HG03439 (cell line): ENCODE measurements around the gene RFX2.
"Not testable (repeated sequence)": the region's sequence is repeated elsewhere in the genome, so short reads cannot be mapped to it uniquely, and the experiment has no call there.

Source experiments
- ATAC-seq: cut with Tn5 transposase; IDR thresholded peaks from one replicate; pipeline ENCODE4 v1.9.1; 2021; ENCODE audit warnings: mild to moderate bottlenecking, moderate library complexity; ENCODE audit not compliant: unreplicated experiment

Gene RFX2

DNA sequence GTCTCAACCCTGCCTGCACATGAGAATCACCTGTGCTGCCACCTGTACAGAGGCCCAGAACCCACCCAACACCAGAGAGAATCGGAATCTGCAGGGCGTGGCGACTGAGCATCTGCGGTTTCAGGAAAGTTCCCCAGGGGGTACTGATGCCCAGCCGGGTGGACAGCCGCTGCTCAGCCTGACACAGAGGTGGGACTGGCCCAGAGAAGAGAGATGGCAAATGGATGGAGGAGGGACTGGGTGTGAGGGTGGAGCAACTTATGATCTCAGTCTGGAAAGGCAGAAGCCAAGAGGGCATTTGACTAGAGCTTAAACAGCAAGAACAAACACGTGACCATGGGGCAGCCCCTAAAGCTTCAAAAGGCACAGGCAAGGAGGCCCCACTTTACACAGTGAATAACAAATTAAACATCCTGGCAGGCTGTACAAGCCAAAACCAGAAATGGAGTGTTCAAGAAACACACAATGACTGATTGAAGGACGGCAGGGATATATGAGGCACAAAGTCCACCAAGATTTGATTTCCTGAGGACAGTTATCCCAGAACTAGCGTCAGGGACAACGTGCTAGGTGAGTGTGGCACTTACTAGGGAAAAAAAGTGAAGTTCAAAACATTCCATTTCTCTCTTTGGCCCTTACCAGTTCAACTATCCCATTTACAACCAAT lies 135.4 kb downstream of the RFX2 start:
- no peak for ATAC-seq

DNA sequence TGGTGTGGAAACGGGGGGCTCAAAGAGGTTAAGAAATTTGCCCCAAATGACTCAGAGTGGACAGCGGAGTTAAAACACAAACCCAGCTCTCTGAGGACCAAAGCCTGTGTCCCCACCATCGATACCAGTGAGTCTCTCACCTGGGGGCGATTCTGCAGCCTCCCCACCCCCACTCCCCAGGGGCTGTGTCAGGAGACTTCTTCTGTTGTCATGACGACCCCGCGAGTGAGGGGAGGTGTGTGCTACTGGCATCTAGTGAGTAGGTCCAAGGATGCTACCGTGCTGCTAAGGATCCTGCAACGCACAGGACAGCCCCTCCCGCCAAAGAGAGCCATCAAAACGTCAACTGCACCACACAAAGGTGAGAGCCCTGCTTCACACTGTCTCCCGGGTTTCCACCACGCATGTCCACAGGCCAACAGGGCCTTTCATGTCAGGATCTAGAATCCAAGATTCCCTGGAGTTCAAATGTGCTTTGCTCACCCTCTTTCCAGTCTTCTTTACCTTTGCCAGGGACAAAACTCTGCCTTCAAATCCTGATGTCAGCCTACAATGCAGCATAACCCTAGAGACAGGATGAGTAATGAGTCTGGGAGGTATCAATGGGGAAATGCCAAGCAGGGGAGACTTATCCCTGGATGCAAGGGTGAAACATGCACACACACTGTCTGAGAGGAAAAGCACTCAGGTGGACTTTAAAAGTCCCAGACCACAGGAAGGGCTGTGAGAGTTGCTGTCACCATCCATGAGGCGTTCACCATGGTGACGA lies 136.2 kb downstream of the RFX2 start:
- no peak for ATAC-seq

DNA sequence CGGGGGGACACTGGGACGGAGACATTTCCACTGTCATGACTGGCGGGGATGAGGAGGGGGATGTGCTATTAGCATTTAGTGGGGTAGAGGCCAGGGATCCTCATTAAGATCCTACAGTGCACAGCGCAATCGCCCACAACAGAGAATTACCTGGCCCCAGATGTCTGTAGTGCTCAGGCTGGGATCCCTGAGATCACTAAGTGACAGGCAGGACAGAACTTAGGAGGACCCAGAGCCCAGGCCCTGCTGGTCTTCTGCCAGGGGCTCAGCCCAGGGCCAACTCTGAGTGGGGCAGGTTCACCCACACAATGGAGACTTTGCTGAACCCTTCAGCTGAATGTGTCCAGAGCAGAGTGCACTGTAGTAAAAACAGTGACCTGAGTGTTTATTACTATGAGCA lies 136.9 kb downstream of the RFX2 start:
- ATAC-seq, result no peak

DNA sequence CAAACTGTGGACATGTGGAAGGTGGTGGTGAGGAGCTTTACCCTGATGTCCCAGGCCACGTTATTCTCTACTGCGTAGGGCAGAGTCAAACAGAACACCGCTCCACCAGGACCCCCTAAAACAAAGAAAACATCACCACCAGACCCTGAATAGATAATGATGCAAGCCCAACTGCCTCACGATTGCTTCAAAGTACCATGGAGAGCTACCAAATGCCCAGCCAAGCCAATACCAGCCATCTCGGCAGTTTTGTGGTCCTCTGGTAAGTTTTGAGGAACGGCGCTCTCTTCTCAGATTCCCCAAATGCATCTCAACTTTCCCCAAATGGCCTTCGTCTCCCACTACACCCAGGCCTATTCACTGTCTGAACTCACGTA lies 138.0 kb downstream of the RFX2 start:
- ATAC-seq, result no peak

DNA sequence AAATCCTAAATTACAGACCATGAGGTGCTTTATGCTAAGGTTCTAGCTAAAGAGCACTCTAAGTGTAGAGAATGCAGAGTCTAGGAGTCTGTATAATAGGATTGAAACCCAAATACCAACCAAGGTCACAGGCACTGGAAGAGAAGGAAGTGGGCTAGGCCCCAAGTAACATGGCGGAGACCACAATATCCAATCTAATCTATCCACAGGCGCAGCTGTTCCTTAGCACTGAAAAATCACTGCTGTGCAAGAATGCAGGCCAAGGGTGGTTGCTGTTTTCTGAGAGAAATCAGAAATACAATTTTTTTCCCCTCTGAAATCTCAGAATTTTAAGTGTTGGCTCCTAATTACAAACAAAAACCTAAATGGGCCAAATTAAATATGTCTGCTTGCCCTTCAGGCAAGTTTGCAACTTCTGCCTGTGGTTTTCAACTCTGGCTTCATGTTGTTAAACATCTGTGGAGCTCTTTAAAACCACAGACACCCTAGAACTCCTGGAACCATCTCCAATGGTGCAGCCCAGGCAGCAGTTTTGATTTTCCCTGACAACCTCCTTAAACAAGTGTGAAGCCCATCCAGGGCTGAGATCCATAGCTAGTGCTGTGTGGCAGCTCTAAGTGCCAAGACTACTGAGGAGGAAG lies 138.5 kb downstream of the RFX2 start:
- no peak for ATAC-seq

DNA sequence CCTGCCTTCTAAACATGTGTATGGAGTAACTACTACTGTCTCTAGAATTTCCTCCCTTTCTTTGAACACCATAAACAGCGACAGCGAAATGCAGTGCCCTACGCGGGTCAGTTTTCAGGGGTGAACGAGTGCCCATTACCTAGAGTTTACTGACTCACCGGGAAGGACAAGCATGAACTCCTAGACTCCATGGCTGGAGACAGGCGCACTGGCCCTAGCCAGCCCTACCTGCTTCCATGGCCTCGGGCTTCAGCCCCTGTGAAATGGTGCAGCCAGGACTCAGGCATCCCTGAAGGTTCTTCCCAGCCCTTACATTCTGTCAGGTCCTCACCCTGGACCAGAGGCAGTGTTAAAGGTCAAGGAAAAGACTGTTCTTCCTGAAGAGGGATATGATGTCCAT lies 140.8 kb downstream of the RFX2 start:
- ATAC-seq, result no peak

DNA sequence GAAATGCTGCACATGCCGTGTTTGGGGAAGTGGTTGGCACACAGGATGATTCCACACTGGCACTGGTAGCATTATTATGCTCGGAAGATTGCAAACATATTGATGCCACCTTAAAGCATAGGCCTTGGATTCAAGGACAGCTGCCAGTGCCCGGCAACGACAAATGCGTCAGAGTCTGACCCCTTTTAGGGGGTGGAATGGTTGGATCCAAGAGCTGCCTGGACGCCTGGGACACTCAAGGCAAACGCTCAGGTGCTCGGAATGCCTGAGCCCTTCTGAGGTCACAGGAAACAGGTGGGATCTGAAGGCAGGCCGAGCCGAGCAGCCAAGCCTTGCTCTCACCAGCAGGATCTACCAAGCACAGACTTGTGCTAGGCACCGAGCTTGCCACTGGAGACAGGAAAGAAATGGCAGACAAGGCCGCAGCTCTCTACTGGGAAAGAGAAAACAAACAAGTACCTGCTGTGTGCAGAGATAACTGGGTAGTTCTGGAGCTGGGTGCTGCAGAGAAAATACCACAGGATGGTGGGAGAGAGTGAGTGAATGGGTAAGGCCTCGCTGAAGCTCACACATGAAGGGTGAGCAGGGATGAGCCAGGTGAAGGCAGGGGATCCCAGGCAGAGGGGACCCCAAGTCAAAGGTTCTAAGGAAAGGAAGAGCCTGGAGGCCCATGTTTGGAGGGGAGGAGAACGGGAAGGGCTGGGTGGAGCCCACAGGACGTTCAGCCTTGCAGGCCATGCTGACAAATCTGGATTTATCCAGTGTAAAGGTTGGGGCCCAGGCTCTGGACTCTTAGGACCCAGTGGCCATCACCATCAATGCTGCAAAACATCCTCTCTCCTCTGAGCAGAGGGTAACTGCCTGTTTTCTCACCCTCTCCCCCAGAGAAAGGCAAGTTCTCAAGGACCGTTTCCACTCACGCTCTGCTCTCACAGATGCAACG lies 141.6 kb downstream of the RFX2 start:
- ATAC-seq, result no peak

DNA sequence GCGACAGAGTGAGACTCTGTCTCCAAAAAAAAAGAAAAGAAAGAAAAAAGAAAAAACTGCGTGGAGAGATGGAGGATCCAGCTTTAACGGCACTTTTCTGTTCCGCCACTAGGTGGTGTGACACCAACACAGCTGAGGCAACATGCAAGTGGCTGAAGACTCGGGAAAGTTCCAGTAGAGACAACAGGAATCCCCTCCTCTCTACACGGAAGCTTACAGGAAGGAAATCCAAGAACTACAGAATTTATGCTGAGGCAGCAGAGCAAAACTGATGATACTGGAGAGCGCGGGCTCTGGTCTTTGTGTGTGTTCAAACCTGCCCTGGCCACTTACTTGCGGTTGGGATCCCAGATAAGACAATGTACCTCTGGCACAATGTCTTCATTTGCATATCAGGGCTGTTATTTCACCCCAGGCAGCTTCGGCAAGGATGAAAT lies 142.3 kb downstream of the RFX2 start:
- ATAC-seq, result no peak

DNA sequence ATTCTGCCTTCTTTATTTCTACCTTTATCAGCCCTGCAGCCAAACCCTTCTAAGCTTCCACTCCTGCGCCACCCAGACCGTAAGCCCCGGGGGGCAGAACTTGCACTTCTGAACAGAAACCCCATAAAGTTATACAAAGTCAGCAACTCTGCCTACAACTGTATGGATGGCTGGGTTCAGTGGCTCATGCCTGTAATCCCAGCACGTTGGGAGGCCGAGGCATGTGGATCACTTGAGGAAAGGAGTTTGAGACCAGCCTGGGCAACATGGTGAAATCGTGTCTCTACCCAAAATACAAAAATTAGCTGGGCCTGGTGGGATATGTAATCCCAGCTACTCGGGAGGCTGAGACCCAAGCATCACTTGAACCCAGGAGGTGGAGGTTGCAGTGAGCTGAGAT lies 142.7 kb downstream of the RFX2 start:
- ATAC-seq, result no peak

DNA sequence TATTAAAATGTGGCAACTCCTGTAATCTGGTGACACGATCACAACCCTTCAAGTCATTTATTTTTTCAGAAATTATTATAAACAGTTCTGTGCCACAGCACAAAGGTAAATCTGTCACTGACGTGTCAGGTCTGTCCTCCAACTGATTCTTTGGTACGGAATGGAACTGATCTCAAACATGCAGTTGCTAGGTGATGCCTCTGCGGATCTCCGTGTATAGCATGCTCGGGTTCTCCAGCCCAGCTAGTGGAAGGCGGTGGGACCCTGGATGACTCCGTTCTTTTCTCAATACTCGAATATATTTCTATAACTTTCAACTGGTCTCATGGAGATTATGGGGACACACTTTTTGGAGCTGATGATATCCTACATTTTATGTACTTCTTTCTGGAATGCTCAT lies 143.4 kb downstream of the RFX2 start:
- no peak for ATAC-seq

DNA sequence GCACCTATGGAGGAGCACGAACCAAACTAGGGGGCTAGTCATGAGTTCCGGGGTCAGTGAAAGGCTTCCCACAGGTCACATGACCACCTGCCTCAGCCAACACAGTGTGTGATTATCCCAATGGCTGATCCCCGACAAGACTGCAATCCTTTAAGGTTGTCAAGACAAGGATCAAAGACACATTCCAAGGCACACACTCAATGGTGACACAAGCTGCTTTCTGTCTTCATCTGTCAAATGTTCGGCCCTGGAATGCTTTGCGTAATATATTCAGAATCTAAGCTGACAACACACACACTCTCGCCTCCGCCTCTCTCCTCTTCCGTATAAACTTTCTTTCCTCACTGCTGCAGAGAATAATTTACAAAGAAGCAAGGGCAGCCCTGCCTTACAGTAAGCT lies 144.1 kb downstream of the RFX2 start:
- no peak for ATAC-seq

DNA sequence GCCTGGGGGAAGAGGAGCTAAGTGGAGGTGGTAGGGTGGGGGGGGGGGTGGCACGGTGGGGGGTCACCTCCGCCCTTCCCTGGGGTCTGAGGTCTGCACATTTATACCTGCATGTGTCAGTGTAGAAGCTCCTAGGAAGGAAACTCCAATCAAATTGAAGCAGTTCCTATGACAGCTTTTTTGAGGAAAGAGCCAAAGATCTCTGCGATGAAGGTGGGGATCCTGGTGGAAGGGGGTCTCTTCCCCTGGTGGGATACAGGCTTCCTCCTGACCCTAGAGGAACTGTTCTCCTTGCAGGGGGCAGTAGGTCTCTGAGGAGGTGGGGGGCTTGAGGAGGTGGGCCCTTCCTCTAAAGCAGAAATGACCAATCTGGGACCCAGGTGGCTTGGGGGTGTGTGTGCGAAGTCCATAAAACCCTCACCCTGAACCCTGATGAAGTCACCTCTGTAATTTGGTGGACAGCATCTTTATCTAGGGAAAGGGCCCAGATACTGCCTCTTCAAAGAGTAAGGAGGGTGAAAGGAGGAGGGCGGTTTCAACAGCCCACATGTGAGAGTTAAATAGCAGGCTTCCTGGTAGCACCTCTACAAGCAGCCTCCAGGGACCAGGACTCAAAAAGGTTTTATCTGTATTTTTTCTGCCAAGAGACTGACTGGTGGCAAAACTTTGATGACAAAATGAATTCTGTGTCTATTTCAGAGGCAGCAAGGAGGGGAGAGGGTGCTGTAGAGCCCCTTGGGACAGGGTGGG lies 145.3 kb downstream of the RFX2 start:
- no peak for ATAC-seq

DNA sequence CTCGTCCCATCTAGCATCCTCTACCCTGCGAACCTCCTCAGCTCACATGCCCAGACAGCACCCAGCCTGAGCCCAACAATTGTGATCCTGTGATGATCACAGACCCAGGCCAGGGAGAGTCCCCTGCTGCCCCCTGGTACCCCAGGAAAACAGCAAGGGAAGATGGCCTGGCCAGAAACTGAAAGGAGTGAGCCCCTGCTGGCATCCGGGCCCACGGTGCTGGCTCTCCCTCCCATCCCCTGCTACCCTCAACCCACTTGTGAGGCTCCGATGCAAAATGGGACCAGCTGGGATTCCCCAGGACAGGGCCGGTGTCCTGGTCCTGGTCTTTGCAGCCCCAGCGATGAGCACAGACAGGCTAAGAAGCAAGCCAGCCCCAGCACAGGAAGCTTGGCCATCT lies 146.4 kb downstream of the RFX2 start:
- no peak for ATAC-seq

DNA sequence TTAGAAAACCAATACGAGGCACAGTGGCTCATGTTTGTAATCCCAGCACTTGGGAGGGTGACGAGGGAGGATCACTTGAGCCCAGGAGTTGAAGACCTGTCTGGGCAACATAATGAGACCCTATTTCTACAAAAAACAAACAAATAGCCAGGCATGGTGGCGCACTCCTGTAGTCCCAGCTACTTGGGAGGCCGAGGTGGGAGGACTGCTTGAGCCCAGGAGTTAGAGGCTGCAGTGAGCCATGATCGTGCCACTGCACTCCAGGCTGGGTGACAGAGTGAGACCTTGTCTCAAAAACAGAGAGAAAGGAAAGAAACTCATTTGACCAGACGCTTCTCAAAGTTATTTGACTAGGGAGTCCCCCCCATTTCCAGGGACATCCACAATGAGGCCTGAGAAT lies 147.0 kb downstream of the RFX2 start:
- ATAC-seq, result not testable (repeated sequence)

DNA sequence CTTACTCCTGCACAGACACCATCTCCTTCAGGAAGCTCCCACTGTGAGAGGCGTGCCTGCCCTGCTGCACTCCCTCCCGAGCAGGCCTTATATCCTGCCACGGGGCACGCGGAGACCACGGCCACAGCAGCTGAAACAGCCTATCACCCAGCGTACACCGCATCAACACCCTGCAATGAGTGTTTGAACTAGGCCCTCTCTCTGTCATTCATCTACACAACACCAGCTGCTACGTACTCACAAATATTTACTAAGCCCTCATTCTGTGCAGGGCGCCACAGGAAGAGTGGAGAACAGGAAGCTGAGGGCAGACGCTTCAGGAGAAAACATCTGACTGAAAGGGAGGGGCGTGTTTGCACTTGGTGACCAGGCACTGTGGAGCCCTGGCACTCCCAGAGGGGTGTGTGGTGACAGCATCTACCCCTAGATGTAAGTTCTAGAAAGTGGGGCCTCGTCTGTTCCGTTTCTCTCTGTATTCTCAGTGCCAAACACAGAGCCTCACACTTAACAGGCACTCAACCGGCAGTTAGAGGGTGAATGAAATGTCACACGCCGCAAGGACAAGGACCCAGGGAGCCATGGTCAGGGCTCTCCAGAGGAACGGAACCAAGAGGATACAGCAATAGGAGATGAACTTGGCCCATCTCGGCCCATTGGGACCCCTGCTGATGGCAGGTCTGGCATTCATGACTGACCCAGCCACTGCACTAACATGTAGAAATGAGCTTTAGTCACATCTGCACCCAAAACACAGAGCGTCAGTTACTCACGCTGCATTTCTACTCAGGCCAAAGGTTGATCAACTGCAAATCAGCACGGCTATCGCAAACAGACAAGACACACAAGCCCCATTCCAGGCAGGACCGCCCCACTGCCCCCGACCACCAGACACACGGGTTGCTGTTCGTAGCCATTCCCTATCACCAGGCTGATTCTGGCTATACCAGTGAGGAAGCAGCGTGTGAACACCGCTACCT lies 148.0 kb downstream of the RFX2 start:
- no peak for ATAC-seq

DNA sequence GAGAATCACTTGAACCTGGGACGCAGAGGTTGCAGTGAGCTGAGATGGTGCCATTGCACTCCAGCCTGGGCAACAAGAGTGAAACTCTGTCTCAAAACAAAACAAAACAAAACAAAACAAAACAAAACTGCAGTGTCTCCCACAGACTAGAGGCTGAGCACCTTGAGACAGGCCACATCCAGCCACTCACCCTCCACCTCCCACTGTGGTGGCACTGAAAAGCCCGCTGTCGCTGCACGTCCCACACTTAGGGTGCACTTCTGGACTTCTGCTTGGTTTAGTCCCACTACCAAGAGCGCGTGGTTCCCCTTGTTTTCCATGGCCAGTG lies 148.7 kb downstream of the RFX2 start:
- not testable (repeated sequence) for ATAC-seq

DNA sequence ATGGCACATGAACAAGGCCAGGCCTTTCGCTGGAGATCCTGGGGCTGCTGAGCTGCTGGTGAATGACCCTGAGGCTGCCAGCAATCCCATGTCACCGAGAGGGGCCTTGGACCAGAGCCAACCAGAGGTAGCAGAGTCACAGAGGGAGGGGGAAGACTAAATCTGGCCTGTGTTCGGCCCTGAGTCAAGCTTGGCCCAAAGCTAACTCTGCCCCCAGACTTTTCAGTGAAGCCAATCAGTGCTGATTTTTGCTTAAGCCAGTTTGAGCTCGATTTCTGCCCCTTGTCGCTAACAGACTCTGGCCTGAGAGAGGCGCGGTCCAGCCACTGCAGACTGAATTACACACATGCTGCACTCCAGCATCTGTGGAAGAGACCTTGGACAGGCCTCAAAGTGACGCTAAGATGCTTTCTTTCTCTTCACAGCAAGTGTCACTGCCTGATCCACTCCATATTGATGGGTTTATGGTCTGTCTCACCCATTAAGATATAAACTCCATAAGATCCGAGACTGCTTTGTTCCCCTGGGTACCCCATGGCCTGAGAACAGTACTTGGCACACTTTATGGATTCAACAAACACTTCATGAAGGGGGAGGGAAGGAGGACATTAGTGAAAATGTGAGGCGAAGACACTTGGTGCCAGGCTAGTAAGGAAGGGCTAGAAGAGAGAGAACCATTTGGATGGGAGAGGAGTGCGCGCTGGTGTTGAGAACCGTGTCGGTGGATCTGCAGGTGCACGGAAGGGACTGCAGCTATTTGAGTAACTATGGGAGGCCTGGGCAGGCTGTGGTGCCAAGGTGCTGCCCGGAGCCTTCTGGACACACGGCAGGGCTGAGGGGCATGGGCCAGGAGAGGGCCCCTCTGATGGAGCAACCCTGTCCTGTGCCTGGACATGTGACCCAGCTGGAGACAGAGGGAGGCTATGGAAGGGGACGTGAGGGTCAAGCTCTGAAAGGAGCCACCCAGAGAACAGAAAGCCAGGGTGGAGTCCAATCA lies 150.0 kb downstream of the RFX2 start:
- no peak for ATAC-seq
